Measurements from ENCODE around the gene MZT2A.
"Not testable (repeated sequence)": the region's sequence is repeated elsewhere in the genome, so short reads cannot be mapped to it uniquely, and the experiment has no call there.

The MZT2A gene, protein sequence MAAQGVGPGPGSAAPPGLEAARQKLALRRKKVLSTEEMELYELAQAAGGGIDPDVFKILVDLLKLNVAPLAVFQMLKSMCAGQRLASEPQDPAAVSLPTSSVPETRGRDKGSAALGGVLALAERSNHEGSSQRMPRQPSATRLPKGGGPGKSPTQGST

DNA sequence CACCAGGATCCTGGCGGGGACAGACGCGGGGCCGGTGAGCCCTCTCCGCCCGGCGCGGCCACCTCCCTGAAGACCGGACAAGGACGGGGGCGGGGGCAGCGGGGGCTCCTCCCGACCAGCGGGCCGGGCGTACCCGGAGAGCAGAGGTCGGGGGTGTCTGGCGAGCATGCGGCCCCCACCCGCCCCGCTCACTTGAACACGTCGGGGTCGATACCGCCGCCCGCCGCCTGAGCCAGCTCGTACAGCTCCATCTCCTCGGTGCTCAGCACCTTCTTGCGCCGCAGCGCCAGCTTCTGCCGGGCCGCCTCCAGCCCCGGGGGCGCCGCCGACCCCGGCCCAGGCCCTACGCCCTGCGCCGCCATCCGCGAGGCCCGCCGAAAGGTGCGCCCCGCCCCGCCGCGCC is at the start of gene MZT2A:
Gene MZT2A (minus strand): TSS at position 383 of the 403 bp plus-strand sequence. CDS start 21 bp downstream, at position 362.
- not testable (repeated sequence) for DNase-seq

DNA sequence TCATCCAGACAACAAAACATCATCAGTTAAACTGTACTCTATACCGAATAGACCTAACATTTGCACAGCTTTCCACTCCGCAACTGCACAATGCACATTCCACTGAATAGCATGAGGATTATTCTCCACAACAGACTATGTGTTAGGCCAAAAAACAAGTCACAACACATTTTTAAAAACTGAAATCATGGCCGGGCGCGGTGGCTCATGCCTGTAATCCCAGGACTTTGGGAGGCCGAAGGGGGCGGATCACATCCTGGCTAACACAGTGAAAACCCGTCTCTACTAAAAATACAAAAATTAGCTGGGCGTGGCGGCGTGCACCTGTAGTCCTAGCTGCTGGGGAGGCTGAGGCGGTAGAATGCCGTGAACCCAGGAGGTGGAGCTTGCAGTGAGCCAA is 46.7 kb upstream of the MZT2A start:
- DNase-seq: not testable (repeated sequence)

DNA sequence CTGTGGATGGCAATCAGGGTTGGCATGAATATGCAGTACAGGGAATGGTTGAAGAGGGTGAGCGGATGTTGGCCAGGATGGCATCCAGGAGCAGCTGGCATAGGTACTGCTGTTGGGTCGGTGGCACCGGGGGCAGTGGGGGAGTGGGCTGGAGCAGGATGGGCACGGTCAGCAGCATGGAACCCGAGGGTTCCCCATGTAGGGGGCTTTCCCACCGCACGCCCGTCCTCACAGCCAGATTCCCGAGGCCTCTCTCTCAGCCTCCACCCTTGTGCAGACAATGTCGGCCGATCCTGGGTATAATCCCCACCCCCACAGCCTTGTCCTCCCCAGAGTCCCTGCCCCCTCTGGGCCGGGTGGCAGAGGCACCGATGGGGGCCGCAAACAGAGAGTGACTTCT is 44.6 kb upstream of the MZT2A start:
- DNase-seq: not testable (repeated sequence)

DNA sequence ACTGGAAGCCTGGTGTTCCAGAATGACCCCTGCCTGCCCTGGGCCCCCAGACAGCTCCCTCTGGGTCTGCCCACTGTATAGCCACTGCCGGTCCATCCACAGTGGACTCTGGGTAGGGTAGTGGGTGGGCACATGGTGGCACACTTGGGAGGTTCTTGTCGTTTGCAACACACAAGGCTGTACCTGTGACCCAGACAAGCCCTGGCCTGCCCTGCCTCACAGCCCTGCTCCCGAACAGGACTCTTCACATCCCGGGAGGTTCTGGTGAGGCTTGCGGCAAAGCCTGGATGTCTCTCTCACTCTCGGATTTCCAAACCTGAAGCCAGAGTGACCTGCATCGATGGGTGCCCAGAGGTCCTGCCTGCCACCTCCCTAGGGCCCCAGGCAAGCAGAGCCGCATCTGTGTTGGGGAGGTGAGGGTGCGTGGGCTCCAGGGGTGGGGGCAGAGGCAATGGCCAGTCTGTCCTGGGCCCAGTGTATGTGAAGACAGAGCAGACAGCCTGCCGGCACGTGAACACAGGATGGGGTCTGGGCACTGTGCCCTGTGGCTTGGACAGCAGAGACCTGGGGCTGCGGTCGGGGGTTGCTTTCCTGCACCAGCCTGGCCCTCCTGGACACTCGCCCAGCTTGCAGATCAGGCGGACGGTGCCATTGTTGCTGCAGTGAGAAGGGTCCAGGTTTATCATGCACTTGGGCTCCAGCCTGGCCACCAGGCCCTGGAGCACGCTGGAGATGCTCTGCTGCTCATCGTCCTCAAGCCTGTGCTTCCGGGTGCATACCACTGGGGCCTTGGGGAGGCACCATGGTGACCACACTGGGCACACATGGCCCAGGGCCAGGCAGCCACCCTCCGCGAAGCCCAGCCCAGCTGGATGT is 44.0 kb upstream of the MZT2A start:
- not testable (repeated sequence) for DNase-seq

DNA sequence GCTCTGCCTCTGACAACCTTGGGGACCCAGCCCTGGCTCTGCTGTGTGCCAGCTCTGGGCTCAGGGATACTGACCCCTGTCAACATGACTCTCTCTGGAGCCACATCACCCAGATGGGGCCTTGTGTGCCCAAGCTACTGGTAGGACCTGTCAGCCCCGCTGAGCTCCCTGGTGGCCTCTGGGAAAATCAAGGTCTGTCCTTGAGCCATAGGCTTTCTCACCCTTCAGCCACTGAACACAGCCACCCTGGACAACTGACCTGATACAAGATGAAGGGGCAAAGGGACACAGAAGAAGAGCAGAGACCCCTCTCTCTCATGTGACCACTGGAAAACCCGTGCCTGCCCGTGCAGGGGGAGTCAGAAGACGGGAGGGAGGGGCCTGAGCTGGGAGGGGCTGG is 43.3 kb upstream of the MZT2A start:
- DNase-seq: no peak

DNA sequence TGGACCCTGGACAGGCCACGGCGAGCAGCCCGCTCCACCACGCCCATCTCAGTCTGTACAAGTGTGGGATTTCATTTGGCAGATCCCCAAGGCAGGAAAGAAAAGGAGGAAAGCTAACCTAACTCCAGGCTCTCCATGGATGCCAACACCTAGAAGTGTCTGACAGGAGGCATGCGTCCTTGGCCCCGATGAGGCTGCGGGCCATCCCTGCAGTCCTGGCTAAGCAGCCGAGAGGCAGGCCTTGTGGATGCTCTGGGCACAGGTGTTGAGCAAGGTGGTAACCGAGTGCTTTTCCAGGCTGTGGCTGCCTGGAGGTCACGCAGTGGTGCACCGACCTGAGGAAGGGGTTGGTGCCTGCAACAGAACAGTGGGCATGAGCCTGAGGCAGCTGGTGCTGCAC is 42.8 kb upstream of the MZT2A start:
- DNase-seq: not testable (repeated sequence)

DNA sequence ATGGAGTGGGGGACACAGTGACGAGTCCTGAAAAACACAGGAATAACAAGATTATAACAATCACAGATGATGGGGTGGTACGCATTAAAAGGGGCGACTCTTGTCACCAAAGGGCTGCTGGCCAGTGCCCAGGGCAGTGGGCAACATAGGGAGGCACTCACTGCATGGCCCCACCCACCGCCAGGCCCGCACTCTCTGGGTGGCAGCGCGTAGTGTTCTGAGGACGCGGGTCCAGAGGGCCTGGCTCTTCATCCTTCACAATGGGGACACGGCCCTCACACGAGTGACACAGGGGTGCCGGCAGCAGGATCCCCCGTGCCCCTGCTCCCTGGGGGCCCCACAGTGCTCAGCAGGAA is 42.1 kb upstream of the MZT2A start:
- DNase-seq: not testable (repeated sequence)

DNA sequence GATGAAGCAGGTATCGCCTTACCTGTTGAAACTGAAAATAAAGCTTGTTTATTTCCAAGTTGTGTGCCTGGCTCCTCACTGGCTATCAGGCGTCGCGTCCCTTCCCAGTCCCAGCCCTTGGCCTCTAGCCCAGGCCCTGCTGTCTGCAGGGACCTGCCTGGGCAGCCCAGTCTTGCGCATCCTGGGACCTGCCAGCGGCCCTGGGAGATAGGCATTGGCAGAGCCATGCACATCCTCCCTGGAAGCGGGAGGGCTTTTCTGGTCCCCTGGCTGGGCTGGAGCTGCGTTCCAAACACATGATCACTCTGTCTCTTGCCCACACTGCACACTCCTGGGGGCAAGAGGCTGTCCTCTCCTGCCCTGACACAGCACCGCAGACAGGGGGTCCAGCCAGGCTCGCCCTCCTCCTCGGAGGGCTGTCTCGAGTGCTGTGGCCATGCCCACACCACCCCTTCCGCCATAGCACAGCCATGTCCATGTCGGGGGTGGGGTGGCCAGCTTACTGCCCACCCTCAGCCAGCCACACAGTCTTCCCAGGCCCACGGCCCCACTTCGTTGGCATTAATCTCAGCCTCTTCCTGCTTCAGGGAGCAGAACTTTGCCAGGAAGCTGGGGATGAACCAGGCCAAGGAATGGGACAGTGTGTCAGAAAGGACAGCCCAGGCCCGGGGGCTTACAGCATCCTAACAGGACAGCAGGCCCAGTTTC is 41.6 kb upstream of the MZT2A start:
- peak; percentile 31 for DNase-seq

DNA sequence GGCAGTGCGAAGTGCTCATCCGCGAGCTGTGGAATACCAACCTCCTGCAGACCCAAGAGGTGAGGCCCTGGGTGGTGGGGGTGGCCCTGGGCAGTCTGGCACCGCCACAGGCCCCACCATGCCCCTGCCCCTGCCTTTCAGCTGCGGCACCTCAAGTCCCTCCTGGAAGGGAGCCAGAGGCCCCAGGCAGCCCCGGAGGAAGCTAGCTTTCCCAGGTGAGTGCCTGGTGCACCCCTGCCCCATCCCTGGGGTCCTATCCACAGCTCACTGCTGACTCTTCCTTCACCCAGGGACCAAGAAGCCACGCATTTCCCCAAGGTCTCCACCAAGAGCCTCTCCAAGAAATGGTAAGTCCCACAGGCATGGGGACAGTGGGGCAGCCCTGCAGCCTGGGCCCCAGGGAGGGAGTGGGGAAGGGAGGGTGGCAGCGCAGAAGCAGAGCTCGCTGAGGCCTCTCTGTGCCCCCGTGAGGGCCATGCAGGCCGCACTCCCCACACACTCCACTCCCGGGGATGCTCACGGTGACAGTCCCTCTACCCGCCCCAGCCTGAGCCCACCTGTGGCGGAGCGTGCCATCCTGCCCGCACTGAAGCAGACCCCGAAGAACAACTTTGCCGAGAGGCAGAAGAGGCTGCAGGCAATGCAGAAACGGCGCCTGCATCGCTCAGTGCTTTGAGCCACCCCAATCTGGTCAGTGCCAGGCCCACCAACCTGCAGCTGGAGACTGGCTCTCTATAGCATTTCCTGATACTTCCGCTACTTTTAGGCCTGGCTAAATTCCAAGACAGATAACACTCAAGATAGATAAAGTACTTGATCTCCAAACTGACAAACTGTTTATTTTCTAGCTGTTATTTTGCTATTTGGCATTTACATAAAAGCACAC is 40.8 kb upstream of the MZT2A start:
- DNase-seq: peak; percentile 75

DNA sequence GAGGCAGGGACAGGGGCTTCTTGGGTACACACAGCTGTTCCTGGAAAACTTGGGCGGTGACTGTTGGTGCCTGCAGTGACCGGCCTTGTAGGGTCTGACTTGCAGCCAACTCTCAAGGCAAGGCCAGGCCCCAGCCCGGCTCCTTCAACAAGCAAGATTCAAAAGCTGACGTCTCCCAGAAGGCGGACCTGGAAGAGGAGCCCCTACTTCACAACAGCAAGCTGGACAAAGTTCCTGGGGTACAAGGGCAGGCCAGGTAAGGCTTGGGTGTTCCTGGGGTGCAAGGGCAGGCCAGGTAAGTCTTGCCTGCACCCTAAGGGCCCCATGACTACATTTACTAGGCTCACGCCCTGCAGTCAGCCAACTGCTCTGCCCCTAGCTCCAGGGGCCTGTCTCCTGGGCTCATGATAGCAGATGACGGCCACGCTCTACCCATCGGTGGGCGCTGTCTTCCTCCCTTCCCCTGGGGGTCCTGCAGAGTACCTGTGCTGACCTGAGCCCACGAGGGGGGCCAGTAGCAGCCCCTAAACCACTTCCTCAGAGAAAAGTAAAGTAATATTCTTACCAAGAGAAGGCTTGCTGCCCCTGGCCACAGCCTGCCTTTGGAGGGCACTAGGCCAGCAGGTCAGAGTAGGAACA is 39.5 kb upstream of the MZT2A start:
- not testable (repeated sequence) for DNase-seq

DNA sequence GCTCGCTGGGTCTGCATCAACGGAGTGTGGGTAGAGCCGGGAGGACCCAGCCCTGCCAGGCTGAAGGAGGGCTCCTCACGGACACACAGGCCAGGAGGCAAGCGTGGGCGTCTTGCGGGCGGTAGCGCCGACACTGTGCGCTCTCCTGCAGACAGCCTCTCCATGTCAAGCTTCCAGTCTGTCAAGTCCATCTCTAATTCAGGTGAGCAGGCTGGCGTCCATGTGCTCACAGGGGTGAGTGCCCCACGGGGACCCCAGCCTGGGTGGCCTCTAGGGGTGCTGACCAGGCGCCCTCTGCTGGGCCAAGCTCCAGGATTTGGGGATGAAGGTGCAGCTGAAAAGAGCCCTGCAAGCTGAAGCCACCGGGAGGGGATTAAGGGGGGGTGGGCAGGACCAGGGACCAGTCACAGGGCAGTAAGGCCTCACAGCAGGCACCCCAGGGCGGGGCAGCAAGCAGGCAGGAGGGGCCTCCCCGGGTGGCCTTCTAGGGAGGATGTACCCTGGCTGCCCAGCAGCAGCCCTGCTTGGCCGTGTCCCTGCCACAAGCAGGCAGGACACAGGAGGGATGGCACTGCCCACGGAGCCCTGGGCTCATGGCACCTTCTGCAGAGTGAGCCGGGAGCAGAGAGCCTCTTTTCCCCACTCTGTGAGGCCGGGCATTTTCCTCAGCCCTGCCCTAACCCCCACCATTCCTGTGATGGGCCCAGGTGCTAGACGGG is 38.6 kb upstream of the MZT2A start:
- not testable (repeated sequence) for DNase-seq

DNA sequence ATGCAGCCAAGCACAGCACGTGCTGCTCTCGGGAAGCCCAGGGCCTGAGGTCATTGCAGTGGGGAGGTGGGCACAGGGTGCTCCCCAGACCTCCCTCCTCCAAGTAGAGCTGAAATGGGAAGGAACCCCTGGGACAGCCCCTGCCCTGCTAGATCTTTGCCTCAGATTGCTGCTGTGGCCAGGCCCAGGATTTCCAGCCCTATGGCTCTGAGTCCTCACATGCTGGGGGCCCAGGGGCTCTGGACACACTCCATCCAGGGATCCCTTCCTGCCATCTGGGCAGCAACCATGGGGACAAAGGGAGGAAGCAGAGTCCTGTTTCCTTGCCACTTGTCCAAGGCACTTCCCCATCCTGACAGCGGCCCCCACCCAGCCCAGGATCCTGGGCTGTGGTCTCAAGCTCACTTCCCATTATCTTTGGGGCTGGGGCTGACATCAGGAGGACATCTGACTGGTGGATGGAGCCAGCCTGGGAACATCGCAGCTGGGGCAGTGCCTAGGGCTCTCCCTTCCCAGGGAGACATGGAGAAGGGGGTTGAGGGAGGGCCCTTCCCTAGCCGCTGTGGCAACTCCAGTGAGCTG is 37.8 kb upstream of the MZT2A start:
- not testable (repeated sequence) for DNase-seq

DNA sequence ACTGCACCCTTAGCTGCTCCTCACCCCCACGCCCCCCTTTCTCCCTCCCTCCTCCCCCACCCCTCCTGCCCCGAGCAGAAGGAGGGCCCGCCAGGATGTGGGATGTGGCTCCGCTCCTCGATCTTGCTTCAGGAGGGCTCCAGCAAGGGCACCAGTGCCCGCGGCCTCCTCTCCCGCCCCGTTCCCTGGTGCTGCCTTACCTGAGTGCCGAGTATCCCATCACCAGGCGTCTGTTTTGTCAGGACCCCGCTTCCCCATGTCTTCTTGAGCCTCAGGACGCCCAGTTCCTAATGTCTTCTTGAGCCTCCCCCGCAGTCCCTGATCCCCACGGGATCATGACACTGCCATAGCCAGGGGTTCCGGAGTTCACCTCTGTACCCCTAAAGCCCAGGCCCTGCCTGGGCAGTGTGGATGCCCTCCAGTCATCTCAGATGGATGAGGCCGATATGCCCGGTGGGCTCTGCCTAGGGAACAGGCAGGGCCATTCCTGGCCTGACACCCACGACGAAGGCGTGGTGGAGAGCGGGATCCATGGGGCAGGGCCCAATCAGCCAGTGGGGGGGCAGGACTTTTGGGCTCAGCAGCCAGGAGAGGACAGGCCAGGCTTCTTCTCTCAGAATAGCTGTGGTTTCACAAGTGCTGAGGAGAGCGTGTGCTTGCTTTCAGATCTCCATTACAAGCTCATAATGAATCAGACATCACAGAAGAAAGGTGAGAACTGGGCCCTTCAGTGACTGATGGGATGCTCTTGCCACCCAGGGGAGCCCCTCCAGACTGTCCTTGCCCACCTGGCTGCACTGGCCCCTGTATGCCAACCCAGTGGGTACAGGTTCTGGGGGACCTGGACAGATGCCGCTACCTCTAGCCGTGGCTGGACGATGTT is 37.0 kb upstream of the MZT2A start:
- not testable (repeated sequence) for DNase-seq

DNA sequence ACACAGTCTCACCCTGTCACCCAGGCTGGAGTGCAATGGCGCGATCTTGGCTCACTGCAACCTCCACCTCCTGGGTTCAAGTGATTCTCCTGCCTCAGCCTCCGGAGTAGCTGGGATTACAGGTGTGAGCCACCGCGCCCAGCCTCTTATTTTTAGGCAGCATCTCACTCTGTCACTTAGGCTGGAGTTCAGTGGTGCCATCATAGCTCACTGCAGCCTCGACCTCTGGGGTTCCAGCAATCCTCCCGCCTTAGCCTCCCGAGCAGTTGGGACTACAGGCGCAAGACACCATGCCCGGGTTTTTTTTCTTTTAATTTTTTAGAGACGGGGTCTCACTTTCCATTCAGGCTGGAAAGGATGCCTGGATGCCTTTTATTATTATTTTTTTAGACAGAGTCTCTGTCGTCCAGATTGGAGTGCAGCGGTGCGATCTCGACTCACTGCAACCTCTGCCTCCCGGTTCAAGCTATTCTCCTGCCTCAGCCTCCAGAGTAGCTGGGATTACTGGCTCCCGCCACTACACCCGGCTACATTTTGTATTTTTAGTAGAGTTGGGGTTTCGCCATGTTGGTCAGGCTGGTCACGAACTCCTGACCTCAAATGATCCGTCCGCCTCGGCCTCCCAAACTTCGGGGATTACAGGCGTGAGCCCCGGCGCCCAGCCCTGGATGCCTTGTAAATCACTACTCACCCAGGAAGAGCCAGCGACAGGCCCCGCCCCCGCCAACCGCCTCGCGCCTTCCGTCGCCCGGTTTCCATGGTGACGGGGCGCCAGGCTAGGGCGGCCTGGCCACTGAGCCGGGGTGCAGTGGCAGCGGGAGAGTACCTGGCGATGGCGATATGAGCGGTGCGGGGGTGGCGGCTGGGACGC is 35.2 kb upstream of the MZT2A start, which contains the start of gene CCDC74A:
Gene CCDC74A (plus strand): TSS at position 758 of the 871 bp plus-strand sequence. CDS start 83 bp downstream, at position 841.
- DNase-seq: peak; percentile 1

DNA sequence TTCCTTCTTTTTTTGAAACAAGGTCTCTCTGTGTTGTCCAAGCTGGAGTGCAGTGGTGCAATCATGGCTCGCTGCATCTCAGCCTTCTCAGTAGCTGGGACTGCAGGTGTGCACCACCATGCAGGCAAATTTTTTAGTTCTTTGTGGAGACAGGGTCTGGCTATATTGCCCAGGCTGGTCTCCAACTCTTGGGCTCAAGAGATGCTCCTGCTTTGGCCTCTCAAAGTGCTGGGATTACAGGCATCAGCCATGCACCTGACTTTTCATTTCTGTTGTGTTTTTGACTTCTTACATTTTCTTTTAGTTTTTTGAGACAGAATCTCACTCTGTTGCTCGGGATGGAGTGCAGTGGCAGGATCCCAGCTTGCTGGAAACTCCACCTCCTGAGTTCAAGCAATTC is 33.1 kb upstream of the MZT2A start:
- not testable (repeated sequence) for DNase-seq

DNA sequence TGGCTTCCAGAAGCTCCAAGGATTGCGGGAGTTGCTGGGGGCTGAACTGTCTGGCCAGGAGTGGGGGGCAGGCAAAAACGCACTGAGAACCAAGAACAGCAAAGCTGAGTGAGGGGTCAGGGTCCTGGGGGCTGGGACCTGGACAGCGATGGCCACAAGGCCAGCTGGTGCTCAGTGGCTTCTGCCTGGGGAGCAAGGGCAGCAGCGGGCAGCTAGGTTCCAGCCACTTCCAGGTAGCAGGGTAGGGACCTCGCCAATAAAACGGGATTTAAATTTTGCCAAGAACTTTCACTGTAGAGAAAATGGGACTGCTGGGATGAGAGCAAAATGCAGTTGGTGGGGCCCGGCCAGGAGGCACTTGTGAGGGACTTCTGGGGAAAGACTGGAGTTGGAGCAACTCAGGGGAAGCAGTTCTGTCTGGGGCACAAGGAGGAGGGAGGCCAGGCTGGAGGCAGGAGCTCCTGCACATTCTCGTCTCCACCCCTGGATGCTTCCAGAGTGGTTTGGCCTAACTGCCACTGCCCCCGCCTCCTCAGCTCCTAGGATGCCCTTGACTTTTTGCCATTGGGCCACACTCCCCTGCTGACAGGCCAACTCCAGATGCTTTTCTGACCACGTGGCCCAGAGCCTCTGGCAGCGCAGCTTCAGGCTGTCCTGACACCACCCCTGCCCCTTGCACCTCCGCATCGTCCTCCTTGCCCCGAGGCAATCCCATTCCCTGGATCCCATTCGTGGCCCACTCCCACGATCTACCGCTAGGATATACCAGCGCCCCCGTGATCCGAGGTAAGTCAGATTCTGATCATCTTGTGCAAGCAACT is 30.0 kb upstream of the MZT2A start:
- DNase-seq: no peak

DNA sequence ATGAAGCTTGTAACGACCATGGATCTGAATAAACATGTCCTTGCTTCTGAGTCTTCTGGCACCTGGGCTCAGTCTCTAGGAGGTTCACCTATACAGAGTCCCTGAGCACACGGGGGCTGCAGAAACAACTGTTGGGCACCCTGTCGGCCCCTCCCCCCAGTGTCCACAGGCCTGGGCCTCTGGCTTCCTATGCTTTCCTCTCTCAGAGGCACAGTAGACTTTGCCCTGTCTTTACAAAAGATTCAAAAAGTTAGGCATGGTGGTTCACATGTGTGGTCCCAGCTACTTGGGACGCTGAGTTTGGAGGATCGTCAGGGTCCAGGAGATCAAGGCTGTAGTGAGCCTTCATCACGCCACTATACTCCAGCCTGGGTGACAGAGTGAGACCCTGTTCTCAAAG is 29.3 kb upstream of the MZT2A start:
- DNase-seq: not testable (repeated sequence)

DNA sequence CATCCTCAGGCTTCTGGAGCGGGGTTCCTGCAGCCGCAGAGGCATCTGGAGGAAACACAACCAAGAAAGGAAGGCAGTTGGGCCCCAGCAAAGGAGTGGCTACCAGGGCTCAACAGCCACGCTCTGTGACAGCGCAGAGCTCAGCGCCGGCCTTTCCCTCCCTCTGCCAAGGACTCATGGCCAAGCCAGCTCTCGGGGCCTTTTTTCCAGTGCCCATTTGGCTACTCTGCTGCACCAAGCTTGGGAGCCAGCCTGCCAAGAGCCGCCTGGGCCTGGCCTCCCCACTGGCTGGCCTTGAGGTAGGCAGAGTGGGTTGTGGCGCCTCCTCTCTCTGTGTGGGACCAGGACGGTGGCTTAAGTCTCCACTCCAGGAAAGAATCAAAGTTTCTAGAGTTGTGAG is 28.3 kb upstream of the MZT2A start:
- DNase-seq: no peak

Data from NCI-H2029 treated with DMSO at 0.1 percent for 48 hours (cell line).